GM19351 (cell line): ENCODE data around the gene ANAPC16.
"Not testable (repeated sequence)": the region's sequence is repeated elsewhere in the genome, so short reads cannot be mapped to it uniquely, and the experiment has no call there.

ENCODE experiments used
- ATAC-seq: cut with Tn5 transposase; IDR thresholded peaks from one replicate; pipeline ENCODE4 v1.9.1; 2021; ENCODE audit warnings: mild to moderate bottlenecking, moderate library complexity; ENCODE audit not compliant: unreplicated experiment

ANAPC16 gene

DNA sequence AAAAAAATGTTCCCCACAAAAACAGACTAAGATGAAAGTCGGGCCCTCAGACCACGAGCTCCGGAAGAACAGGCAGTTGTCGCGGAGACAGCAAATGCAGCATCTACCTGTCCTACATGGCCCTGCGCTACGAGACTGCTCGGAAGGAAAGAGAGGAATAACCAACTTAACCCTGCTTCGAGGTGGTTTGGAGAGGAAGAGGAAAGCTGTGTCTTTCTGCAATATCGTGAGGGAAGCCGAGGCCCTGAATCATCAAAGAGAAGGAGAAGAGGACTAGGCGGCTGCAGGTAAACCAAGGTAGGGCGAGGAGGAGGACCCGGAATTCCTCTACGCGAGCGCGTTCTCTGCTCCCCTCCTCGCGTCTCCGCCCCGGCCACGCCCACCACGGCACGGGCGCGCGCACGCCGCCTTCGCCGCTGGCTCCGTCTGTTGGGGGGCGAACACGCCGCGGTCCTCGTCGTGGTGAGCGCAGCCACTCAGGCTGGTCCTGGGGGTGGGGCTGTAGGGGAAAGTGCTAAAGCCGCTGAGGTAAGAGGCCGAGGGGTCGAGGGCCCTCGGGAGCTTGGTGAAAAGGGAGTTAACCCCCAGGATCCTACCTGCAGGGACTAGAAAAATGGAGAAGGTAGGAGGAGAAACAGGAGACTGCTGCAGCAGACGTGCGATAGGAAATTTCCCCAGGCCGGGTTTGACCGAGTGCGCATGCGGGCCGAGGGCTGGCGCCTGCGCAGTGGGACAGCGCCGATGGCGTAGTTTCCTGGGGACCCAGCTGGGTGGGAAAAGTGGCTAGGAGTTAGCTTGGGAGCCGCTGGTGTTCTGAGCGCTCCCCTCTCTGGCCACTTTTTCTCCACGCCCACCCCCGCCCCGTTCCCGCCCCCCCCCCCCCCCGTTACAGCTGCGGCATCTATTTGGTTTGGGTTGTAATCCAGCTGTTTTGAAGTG, at the start of gene ANAPC16, which contains the start of gene ASCC1:
Gene ANAPC16 (plus strand): TSS at position 402 of the 939 bp plus-strand sequence. CDS start 7,903 bp downstream, outside the sequence.
Gene ASCC1 (minus strand): TSS at position 666 of the 939 bp plus-strand sequence. CDS start 2,978 bp downstream, outside the sequence.
- peak; percentile 83 for ATAC-seq

DNA sequence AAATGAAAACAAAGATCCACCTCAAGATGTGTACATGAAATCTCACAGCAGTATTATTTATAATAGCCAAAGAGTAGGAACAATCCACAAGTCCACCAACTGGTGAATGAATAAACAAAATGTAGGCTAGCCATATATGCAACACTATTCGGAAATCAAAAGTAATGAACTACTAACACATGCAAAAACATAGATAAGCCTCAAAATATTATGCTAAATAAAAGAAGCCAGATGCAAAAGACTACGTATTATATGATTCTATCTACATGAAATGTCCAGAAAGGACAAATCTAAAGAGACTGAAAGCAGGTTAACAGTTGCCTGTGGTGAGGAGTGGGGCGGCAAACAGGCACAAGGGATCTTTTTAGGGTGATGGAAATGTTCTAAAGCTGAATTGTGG, 48.7 kb upstream of the ANAPC16 start:
- no peak for ATAC-seq

DNA sequence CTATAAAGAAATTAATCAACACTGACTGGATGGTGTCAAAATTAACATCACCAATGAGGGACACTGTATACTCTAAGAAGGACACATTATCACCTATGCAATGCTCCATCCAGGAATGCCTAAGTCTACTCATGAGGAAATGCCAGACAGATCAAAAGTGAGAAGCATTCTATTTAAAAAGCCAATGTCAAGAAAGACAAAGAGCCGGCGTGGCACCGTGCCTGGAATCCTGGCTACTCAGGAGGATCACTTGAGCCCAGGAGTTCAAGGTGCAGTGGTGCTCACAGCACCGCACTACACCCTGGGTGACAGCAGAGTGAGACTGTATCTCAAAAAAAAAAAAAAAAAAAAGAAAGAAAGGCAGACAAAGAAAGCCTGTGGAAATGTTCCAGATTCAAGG, 45.5 kb upstream of the ANAPC16 start:
- ATAC-seq: no peak

DNA sequence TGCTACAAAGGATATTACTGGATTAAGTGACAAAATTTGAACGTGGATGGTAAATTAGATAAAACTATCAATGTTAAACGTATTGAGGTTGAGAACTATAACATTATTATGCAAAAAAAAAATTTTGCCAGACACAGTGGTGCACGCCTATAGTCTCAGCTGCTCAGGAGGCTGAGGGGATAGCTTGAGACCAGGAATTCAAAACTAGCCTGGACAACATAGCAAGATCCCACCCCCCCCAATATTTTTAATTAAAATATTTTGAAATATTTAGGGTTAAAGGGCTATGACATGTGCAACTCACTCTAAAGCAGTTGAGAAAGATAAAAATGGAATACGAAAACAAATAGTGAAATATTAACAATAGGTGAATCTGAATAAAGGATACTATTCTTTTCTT, 45.1 kb upstream of the ANAPC16 start:
- no peak for ATAC-seq

DNA sequence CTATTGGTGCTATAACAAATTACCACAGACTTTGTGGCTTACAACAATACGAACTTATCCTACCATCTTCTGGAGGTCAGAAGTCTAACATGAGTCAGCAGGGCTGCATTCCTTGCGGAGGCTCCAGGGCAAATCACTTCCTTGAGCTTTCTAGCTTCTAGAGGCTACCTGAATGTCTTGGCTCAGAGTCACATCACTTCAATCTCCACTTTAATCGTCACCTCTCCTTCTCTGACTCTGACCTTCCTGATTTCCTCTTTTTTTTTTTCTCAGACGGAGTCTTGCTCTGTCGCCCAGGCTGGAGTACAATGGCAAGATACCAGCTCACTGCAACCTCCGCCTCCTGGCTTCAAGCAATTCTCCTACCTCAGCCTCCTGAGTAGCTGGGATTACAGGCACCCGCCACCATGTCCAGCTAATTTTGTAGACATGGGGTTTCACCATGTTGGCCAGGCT, 44.6 kb upstream of the ANAPC16 start:
- ATAC-seq: no peak

DNA sequence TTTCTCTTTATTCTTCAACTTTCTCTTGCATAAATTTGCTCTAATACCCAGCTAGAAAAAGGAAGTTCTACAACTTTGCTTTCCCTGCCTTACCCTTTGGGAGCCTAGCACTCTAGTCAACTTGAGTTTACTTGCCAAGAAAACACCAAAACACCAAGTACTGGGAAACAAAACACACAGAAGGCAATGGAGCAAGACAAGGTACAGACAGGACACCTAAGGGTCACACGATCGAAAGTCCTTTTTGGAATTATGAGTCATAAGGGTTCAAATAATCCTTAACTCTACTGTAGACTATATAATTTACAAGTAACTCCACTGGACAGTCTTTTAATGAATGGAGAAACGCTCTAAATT, 42.6 kb upstream of the ANAPC16 start:
- ATAC-seq: no peak

DNA sequence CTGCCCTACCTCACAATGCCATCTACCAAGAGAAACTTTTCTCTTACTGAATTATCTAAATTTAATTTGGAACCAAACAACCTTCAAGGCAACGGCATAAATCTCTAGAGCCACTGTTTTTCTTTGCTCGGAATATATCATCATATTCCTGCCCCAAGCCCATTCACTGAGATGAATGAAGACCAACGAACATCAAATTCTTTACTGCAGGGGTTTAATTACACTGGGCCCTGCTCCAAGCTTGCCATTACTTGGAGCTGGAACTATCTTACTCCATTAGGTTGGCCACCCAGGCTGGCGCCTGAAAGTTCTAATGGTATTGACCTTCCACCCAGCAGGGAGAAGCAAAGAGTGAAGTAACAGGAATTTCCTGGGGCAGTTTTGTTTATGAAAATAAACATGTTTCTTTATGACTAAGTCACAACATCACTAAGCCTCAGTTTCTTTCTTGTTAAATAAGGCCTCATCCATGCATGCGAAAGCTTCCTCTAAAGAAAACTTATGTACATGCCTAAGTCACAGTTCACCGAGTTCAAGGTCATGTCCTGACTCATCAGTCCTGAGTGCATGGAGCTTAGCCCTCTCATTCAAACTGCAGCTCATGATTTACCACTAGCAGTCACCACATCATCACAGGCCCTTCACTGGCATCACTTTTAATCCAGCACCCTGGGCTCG, 42.1 kb upstream of the ANAPC16 start:
- peak; percentile 66 for ATAC-seq

DNA sequence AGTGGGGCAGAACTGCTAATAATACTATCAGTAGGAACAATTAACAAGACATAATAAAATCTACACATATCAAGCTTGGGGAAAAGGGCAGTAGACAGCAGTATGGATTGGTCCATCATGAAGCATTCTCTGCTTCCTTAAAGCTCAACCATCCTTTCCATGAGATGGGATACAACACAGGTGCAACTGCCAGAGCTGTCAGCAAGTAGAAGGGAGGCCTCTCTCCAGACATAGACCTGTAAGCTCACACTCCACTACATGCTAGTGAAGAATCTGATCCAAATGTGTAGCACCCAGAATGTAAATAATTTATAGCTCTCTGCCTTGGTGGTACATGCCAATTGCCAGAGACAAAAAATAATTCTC, 41.5 kb upstream of the ANAPC16 start:
- ATAC-seq: no peak

DNA sequence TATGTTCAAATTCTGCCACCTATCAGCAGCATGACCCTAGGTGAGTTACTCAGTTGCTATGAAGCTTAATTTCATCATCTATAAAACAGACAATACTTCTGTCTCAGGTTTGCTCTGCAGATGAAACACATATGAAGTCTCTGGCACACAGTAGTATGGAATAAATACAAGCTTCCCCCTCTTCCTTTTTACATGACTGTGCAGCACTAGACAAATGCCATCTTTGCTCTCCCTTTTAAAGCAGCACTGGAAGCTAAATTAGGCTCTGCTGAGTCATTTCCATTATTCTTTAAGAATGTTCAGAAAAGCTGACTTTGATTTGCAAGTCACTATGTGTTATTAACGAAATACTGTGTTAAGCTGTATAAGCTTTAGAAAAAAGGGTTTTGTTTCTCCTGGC, 40.7 kb upstream of the ANAPC16 start:
- ATAC-seq: no peak

DNA sequence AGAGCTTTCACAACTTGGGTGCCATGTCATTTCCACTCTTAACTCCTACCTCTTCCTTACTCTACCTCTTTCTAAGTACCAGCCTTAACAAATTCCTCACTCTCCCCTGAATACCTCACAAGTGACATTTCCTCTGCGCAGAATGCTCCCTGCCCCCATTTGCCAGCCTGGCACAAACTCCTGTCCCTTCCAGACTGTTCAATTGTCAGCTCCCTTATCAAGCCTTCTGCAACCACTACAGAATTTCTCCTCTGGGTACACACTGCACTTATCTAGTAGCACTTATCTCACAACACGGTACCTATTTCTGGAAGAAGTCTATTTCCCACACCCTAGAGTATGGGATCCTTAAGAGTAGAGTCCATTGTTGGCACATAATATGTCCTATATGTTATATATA, 39.1 kb upstream of the ANAPC16 start:
- no peak for ATAC-seq

DNA sequence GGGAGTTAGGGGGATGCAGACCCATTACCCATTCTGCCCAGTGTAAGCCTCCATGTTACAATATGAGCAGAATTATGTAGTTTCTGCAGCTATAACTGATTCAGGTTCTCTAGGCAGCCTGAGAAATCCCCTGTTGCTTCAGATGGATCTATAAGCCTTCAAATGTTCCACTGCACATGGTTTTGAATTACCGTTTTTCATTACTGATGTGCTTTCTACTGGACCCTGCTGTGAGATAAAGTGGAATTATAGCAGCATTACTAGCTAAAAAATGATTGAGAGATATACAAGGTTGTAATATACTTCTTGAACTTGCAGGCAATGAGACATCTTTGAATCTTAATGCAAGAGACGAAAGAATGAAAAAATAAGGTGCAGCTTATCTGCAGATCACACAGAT, 38.4 kb upstream of the ANAPC16 start:
- no peak for ATAC-seq

DNA sequence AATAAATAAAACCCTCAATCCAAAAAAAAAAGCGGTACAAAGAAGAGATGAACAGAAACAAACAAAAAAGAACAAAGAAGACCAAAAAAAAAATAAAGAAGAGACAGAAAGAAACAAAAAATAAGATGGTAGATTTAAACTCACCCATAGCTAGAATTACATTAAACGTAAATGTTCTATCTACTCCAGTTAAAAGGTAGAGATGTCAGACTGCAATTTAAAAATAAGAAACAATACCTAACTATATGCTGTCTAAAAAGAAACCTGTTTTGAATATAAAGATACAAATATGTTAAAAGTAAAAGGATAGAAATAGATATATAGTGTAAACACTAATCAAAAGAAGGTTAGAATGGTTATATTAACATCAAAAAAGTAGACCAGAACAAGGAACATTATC, 31.7 kb upstream of the ANAPC16 start:
- no peak for ATAC-seq

DNA sequence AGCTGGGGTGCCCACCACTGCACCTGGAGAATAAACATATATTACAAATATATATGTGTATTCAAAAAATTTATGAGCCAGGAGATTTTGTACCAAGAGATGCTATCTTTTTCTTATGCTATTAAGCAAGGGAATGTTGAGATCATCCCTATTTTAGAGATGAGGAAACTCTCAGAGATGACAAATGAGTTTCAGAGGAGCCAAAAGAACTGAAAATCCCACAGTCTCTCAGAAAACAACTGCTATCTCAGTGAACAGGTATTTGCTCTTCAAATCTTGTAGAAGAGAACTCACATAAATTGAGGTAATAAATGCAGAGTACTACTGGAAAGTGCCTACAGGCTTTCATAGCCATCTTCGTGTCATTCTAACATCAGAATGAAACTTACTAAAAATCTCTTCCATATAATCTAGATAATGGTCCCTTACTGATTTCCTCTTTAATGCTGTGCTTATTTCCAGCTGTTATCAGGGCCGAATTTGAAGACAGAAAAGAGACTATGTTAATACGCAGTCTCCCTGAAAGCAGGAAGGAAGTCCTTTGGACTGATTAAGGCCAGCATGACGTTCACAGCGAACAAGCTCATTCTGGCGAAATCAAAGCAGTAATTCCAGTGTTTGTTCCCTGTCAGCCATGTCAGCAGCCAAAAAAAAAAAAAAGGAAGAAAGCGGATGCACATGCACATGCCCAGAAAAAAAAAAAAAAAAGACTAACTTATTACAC, 29.4 kb upstream of the ANAPC16 start:
- ATAC-seq: no peak

DNA sequence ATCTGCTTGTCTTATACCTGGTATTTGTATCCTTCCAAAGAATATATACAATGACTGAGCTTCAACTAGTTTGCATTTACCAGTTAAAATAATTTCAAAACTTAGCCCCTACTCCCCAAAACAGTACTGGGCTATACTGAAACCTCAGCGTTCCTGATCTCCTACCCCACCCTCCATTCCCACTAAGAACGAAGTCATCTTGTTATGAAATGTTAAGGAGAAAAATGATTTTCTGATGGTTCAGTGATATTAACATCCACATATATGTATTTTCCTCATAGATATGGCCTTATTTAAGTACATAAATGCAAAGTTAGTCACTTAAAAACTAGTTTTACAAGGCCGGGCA, 28.9 kb upstream of the ANAPC16 start:
- ATAC-seq: no peak

DNA sequence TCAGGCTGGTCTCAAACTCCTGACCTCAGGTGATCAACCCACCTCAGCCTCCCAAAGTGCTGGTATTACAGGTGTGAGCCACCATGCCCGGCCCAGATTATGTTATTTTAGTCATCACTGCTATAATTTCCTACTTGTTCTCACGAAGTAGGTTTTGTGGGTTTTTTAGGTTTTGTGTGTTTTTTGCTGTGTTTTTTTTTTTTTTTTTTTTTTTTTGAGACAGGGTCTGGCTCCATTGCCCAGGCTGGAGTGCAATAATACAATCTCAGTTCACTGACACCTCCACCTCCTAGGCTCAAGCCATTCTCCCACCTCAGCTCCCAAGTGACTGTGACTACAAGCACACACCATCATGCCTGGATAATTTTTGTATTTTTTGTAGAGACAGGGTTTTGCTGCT, 20.9 kb upstream of the ANAPC16 start:
- ATAC-seq: no peak

DNA sequence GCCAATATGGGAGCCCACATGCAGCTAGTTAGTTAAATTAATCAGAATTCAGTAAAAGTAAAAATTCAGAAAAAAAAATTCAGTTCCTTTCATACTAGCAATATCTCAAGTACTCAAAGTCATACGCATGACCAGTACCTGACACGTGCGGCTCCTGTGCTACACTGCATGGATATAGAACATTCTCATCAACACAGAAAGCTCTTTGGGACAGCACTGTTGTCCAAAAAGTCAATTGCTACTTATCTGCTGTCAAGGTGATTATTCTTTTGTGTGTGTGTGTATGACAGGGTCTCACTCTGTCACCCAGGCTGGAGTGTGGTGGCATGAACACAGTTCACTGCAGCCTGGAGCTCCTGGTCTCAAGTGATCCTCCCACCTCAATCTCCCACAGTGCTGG, 14.9 kb upstream of the ANAPC16 start:
- ATAC-seq: no peak

DNA sequence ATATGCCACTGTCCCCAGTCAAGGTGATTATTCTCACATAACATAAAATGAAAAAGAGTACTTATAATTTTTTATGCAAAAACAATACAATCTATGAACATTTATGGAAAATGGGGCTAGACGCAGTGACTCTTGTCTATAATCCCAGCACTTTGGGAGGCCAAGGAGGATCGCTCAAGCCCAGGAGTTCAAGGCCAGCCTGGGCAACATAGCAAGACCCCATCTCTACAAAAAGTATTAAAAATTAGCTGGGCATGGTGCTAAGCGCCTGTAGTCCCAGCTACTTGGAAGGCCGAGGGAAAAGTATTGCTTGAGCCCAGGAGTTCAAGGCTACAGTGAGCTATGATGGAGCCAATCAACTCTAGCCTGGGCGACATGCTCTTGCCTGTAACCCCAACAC, 14.5 kb upstream of the ANAPC16 start:
- ATAC-seq: no peak

DNA sequence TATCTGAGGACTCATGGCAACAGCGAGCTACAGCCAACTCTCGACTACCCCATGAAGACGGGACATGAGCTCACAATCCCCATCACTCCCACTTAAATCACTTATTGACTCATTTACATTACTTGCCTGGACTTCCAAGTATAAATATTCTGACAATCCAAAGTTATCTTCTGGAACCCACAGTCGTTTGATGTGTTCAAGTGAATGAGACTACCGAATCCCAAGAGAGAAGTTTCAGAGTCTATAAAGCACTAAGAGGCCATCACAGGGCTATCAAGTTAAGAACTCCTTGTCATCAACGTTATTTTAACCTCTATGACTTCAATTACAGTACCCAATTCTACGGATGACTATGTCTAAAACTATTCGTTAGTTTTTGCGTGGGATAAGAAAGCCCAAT, 11.5 kb upstream of the ANAPC16 start:
- no peak for ATAC-seq

DNA sequence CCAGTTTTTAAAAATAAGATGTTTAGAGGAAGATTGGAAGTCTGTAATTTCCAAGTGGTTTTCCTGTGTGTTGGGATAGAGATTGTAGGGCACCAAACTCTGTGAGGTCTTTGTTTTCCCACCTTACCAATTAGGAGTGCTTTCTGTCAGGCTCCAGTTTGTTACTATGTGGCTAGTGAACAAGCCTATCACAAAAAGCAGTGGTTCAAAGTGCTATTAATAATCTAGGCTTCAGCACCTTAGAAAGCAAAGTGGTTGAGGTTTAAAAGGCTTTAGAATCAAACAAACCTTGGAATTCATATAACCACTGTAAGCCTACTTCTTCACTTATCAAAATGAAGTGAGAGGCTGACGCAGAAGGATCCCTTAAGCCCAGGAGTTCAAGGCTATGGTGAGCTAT, 11.1 kb upstream of the ANAPC16 start:
- ATAC-seq: no peak

DNA sequence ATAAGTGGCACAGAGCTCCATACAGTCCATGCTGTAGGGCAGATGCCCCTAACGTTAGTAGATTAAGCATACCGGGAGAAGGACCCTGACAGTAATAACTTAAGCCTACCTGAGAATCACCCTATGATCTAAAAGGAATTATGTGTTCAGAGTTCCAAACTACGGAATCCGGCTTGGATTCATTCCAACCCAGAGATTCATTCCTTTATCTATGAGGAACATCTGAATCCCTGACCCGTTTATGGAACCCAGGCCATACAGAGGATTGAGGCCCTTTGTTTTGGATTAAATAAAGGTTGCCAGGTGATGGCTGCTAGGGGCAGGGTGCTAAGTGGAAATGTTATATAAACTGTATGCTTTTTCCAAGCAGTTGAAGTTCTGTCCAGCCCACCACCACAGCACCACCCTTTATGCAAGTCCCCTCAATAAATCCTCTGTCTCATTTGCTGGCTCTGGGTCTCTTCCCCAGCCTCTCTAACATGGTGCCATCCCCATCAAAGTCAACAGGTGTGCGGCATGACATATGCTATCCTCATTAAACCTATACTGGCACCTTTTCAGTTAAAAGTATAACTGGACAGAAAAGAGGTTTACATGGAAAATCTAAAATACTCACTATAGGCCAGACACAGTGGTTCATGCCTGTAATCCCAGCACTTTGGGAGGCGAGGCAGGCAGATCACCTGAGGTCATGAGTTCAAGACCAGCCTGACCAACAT, 9.1 kb upstream of the ANAPC16 start:
- ATAC-seq: no peak

DNA sequence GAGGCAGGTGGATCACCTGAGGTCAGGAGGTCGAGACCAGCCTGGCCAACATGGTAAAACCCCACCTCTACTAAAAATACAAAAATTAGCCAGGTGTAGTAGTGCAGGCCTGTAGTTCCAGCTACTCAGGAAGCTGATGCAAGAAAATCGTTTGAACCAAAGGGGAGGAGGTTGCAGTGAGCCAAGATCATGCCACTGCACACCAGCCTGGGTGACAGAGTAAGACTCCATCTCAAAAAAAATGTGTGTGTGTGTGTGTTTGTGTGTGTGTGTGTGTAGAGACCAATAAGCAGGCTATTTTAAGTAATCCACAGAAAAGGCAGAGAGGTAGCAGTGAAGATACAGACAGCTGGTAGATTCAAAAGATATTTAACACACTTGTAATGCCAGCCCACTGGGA, 7.3 kb upstream of the ANAPC16 start:
- not testable (repeated sequence) for ATAC-seq
